ENCODE data around the gene FERD3L.
"Not testable (repeated sequence)": the region's sequence is repeated elsewhere in the genome, so short reads cannot be mapped to it uniquely, and the experiment has no call there.

The FERD3L gene, protein sequence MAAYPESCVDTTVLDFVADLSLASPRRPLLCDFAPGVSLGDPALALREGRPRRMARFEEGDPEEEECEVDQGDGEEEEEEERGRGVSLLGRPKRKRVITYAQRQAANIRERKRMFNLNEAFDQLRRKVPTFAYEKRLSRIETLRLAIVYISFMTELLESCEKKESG

DNA sequence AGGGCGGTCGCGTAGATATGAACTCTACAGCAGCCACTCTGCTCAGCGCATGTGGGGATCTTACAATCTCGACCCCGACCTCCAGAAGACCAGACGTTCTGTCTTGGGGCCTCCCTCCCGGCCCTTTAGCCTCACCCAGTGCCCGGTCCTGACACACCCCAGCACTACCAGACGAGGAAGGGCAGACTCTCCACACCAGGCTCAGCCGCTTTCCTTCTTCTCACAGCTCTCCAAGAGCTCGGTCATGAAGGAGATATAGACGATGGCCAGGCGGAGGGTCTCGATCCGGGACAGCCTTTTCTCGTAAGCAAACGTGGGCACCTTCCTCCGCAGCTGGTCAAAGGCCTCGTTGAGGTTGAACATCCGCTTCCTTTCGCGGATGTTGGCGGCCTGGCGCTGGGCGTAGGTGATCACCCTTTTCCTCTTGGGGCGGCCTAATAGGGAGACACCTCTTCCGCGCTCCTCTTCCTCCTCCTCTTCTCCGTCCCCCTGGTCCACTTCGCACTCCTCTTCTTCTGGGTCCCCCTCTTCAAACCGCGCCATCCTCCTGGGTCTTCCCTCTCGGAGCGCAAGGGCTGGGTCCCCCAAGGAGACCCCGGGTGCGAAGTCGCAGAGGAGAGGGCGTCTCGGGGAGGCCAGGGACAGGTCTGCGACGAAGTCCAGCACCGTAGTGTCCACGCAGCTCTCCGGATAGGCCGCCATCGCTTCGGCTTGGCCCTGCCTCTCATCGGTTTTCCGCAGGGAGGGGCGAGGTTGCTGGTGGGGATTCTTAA, at the start of gene FERD3L:
Gene FERD3L, minus strand, starts transcription at position 761 of the 773 bp plus-strand sequence. Its CDS starts 59 bp downstream, at position 702.
- no peak for DNase-seq

DNA sequence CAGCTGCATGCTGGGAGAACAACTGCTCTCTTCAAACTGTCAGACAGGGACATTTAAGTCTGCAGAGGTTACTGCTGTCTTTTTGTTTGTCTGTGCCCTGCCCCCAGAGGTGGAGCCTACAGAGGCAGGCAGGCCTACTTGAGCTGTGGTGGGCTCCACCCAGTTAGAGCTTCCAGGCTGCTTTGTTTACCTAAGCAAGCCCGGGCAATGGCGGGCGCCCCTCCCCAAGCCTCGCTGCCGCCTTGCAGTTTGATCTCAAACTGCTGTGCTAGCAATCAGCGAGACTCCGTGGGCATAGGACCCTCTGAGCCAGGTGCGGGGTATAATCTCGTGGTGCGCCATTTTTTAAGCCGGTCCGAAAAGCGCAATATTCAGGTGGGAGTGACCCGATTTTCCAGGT, 49.2 kb upstream of the FERD3L start:
- not testable (repeated sequence) for DNase-seq

DNA sequence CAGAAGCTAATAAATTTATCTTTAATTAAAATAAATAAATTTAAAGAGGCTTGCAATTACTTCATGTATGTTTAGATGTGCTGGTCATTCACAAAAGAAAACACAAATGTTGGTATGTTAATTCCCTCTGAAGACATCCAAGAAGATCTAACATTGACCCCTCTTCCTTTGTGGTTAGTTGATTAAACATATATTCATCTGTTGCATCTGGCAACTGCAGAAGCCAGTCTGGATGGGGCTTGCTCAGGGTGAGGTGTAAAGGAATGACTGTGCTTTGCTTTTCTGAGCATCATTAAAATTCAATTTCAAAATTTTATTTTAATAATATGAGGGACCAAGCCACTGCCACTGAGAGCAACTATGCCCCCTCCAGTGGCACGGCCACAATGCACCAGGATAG, 36.4 kb upstream of the FERD3L start:
- no peak for DNase-seq

DNA sequence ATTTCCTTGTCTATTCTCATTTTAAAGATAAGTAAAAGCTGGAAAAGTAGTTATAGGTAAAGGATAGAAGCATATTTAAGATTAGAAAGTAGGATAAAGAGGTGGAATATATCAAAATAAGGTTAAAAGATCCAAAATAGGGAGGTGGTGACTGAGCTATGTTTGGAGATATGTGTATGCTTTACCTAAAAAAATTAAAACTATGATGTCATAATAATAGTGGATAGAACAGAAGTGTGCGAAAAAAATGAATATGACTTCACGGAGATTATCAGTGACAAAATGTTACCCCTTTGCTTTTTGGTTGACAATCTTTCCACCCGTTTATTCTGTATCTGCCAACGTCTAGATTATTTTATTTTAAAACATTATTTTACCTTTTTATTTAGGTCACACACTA, 33.4 kb upstream of the FERD3L start:
- no peak for DNase-seq

DNA sequence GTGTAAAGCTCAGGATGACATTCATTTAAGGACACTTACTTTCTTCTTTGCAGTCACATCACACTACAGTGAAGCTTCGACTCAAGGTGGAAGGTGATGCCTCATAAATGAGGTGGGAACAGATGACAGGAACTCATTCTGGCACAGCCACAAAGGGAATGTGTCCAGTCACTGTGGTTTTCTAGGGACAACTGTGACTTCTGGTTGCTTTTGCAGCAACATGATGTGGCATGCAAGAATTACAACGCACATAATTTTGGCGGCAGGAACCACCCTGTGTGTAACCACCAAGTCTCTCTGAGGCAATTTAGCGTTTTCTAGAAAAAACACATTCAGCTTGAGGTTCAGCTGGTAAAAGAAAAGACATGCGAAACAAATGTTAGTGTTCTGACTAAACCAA, 32.0 kb upstream of the FERD3L start:
- DNase-seq: no peak

DNA sequence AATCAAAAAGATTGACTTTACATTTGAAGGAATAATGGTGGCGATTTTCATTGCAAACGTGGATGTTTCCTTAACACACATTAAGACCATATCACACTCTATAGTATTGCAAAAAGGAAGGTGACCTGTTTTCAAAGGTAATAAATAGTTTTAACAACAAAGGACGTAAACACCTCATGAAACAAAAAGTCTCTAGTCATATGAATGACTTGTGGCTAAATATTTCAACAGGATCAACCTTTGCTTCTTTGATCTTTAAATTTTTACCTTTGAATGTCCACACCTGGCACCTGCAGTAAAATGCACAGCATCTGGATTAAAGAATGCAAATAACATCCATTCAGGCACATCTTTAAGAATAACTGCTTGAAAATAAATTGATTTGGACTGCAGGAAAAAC, 30.0 kb upstream of the FERD3L start:
- DNase-seq: no peak

DNA sequence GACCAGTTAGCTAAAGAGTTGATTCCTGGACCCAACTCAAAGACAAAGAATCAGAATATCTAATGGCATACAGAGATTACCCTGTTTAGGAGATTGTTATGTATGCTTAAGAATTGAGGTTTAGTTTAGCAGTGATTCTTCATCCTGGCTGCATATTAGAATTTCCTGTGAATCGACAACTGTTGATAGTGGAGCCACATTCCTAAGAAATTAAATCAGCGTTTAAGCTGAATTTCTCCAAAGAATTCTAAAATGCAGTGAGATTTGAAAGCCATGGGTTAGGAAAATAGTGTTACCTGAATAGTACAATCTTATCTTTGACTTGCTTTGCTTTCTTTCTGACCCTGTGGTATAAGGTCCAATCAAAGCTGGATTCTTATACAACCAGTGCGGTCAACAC, 16.4 kb upstream of the FERD3L start:
- DNase-seq: no peak

DNA sequence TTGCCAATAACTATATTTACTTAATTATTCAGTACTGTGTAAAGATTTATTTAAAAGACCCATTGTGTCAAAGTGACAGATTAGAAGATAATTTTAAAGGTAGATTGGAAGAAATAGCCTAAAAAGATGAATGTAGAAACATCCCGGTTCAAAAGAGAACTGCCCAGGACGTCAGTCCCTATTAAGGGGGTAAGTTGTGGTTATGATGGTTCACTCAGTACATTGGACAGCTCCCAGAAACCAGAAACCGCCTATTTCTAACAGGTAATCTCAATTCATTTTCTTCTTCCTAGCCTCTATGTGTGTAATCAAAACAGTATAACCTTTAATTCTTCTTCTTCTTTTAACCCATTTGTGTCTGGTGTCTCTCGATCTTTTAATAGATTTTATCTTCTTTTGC, 1.5 kb upstream of the FERD3L start:
- no peak for DNase-seq

DNA sequence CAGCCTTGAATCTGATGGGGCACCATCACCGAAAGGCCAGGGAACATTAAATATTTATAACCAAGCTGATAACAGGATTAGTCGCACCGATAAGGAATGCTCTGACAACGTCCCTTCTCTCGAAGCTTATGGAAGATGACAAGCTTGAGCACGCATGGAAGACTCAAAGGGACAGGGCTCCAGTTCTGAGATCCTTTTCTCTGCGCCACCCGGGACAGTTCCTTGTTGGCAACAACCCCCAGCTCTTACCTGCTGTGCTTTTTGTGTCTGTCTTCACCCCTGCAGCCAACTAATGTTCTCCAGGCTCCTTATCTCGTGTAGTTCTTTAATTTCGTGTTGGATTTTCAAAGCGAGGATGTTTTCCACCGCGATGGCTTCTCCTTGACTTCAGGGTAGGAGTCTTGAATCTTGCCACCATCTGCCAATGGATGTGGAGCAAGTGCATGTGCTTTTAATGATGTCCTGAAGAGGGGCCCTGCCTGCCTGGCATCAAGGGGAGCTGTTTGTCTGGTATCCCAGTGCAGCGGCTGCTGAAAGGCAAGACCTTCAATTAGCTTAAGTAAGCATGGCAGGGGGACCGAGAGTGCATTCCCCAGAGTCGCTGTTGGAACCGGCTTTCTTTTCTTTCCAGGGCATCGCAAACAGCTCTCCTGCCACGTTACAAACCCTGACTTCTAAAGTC, 354 bp upstream of the FERD3L start:
- DNase-seq: no peak

DNA sequence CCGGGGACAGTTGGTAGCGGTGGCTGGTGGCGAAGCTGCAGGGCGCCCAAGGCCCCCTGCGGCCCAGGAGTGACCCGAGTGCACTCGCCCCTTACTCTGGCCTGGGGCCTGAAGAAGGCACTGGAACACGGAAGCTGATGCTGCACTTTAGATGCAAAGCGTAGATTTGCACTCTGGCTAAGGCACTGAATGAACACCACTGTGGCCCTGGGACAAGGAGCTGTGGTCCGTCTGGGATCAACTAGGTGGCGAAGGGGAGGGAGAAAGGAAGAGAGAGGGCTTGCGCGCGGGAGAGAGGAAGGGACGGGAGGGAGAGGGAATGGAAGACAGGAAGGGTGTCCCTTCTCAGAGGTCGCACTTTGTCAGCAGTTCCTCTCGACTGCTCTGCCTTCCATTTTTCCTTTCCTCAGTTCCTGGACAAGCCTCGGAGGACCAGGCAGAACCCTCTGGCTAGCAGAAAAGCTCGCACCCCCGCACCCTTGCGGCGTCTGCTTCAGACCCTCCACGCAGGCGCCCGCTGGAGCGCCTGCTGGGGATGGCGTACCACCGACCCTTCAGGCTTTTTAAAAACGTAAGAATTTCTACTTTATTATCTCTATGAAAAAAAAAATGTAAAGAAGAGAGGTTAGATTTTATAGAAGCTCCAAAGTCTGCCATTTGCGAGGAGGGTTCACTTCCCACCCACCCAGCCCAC, 1.2 kb downstream of the FERD3L start:
- no peak for DNase-seq

DNA sequence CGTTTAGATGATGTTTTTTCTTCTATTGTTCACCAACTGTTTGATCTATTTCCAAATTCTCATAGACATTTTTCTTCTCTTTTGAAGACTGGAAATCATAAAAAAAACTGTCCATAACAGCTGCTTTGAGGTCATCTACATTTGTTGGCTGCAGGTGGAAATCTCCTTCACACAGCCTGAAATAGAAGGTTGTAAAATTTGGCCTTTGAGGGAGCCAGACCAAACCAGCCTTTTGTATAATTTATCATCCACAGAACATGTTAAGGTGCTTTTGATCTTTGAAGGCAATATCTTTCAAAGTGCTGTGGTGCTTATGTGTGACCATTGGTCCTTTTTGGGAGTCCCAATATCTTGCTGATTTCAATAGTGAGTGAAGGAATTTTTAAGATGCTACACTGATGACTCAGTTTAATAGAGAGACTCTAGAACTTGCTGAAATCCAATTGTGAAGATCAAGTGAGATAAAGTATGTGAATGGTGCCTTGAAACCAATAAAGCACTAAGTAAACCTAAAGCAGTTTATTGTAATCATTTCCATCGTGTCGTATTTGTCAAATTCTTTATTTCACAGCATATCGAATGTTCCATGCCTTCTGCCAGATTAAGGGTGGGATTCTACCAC, 5.4 kb downstream of the FERD3L start:
- DNase-seq: no peak

DNA sequence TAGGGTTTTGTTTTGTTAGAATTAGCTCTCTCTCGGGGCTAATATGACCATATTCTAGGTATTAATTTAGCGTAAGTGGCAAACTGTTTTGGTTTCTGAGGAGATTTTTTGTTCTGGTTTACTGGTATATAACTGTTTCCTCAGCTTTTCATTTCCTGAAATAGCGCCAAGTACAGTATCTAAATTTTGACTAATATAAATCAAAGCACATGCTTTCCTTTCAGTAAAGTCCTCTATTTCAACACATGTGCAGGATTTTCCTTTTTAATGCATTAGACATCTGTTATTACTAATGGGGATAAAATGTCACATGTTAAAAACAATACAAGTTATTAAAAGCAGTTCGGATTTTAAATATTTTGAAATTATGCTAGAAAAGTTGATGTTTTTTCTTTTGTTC, 11.3 kb downstream of the FERD3L start:
- DNase-seq: no peak

DNA sequence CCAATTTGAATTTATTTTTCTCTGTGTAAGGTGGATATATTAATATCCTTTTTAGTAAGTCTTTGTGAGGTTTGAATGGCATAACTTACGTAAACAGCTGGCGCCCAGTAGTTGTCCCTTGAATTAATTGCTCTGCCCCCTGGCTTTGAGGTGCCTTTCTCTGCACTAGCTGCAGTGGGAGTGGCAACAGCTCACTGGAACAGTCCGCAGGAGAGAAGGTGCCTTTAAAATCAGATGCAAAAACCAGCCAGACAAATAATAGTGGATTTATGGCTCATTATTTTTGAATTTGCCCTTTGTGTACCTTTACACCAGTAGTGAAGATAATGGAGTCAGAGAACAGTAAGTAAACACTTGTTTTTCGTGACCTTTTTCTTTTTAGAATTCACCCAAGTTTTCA, 11.8 kb downstream of the FERD3L start:
- DNase-seq: no peak

DNA sequence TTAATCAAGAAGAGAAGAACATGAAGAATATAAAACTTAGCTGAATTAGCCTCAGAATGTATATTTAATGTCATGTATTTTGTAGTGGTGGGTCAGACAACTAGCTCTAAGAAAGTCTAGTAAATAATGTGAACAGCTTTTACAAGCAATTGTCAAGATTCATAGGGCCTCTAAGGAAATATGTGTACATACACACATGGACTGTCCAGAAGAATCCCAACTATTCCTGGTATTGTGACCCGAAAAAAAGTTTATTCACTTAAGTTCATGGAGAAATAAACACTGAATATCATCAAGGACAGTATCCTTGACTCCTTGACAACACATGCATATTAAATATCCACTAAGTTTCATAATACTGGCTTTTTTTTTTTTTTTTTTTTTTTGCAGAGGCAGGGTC, 16.4 kb downstream of the FERD3L start:
- no peak for DNase-seq

DNA sequence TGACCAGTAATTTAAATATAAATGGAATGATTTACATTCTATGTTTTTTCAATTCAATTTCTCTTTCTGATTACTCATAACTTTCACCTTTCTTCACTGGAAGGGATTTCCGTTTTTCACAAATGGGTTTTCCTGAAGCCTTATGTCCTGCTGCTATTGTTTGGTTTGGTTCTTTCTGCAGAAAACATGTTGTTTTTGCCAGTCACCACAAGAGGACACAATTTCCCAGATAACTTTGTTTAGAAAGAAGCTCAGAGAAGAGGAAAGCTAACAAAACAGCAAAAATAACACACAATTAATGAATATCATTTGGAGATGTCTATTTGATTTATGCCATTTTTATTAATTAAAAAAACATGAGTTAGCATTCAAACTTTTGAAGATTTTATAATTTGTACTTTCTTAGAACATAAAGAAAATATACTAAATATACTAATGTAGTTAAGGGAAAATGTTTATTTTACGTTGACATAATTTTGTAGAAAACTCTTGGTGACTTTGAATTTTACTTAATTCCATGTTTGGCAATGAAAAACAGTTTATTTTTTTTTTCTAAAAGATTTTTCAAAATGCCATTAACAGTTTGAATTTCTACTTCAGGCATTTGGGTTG, 23.1 kb downstream of the FERD3L start:
- DNase-seq: peak in 1 of 2 experiments; percentile 21

DNA sequence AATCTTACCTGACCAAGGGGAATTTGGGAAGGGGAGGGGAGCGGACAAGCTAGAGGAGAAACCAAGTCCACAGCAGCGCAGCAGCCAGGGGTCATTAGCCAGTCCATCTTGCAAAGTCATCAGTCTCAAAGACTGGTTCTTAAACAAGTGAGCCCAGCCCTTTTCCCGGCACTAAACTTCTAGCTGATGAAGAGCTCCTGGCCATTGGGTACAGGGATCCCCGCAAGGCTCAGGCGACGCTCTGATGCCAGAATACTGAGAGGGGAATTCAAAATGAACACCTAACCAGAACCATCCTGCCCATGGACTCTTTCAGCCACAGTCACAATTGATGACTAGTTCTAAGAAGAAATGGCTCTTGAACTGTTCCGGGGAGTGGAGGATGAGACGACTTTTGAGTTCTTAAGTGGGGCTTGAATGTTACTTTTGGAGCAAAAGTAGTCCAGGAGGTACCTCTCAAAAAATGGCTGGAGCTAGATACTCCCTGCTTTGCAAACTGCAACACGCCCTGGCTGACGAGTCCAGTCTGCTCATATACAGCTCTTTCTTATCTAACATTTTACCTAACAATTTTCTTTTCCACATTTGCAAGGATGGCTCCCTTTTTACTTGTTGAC, 25.2 kb downstream of the FERD3L start:
- DNase-seq: no peak

DNA sequence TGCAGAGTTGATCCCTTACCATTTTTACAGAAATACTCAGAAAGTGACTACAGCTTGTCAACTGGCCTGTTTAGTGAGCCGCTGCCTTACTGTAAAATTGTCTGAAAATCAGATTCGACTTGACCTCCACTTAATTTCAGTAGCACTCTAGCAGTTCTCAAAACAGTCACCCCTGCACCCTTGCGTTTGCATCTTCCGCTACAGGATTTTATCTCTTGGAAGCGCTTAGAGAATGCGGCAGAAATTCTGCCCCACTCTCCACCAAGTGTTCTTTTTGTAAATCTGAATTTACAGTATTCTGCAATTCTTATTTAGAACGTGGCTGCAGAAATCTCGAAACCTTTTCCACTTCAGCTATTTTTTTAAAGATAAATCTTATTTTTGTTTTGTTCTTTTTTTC, 25.8 kb downstream of the FERD3L start:
- no peak for DNase-seq

DNA sequence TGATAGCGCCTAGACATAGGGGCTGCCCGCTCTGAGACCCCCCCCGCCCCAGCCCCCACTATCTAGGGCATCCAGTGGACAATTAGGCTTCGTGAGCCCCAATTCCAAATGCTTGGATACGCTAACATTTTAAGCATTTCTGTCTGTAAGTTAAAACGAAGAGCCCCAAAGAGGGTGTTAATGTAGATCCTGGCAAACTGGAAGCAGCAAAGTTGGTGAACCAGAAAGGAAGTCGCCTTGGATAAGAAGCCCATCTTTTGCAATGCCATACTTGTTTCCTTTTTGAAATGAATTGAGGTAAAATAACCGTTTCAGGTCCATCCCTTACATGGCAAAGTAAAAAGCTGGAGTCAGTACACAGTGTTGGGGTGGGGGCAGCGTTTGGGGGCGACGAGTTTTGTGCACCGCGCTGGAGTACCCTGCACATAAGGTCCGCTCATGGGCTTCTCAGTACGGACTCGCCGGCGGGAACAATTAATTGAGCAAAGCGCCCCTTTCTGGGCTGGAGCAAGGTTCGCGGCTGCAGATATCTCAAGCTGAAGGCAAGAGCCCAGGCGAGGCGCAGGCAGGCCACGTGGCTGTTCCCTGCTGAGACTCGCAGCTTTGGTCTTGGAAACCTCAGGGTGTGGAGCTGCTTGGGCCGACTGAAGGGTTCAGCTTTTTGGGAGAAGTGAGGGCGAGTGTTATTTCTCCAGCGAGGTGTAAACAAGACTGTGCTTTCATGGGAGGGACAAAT, 26.4 kb downstream of the FERD3L start:
- DNase-seq: no peak

DNA sequence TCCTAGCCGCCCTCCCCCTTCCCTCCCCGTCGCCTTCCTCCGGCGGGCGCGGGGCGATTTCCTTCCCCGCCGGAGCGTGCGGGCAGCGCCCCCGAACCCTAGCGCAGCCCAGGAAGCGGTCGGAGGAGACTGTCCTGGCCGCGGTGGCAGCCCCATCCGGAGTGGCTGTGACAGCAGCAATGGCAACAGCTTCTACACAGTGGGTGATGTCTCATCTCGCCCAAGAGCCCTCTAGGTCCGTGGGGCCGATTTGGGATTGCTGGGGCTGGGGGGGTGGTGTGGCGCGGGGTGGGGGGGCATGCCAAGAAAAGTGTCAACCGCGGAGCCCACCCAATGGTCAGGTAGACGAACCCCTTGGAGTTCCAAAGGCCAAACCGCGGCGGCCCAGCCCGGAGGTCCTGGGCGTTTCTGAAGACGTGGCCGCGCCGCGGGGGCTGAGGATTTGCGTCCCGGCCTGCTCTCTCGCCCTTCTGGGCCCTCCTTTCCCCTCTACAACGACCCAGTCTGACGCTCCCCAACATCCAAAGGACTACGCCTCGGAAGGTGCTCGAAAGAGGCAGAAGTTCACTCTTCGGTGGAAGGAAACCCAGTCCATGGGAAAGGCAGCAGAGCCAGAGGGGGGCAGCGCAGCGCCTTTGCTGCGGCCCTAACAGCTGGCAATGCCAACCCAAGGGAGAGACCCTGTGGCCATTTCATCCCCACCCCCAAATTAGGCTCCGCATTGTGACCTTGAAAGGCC, 27.2 kb downstream of the FERD3L start:
- no peak for DNase-seq

DNA sequence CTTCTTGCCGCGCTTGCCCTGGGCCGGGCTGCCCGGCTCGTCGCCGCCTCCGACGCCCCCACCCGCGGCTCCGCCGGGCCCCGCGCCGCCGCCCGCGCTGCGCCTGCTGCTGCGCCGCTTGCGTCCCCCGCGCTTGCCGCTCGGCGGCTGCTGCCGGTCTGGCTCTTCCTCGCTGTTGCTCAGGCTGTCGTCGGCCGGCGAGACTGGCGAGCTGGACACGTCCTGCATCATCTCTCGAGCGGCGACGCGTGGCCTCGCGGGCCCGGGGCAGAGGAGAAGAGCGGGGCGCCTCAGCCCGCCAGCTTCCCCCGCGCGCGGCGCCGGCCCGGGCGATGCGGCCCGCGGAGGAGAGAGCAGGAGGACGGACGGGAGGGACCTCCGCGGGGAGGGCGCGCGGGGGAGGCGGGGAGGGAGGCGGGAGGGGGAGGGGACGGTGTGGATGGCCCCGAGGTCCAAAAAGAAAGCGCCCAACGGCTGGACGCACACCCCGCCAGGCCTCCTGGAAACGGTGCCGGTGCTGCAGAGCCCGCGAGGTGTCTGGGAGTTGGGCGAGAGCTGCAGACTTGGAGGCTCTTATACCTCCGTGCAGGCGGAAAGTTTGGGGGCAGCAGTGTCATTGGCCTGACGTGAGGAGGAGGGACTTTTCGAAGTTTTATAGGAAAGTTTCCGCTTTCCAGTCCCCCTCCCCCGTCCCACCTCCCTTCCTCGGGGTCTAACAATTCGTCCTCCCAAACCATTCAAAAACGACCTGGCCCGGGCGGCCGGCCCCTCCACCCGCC, 27.9 kb downstream of the FERD3L start, which contains the start of gene TWIST1:
Gene TWIST1, minus strand, starts transcription at position 546 of the 779 bp plus-strand sequence. Its CDS starts 315 bp downstream, at position 231.
- DNase-seq: peak in 1 of 2 experiments; percentile 56

All from NCI-H526 (cell line).